Measurements from ENCODE around the gene SHISA9.

The SHISA9 gene

GRCh38 chr16:13269359-13269758, 368.0 kb downstream of the SHISA9 start:
- no peak for DNase-seq (ENCODE audit: low read depth in 2 of 2)

- no peak for DNase-seq (ENCODE audit: low read depth in 2 of 2)
Measured at GRCh38 chr16:13269905-13270528, 368.6 kb downstream of the SHISA9 start.

GRCh38 chr16:13270602-13271001, 369.2 kb downstream of the SHISA9 start:
- no peak for DNase-seq (ENCODE audit: low read depth in 2 of 2)

GRCh38 chr16:13289515-13289914, 388.1 kb downstream of the SHISA9 start:
- no peak for DNase-seq (ENCODE audit: low read depth in 2 of 2)
